ENCODE results near the gene PEX5L.
"Not testable (repeated sequence)": the region's sequence is repeated elsewhere in the genome, so short reads cannot be mapped to it uniquely, and the experiment has no call there.

Gene PEX5L

GRCh38 chr3:180036671-180037455 is at the start of gene PEX5L:
TSS of gene PEX5L (minus strand) at chr3:180036937. CDS start at chr3:180036599, 338 bp downstream.
- peak; percentile 79 to 93 for DNase-seq

- DNase-seq: peak; percentile 45 to 51
Observed at GRCh38 chr3:180085122-180085710, 48.5 kb upstream of the PEX5L start.

GRCh38 chr3:180082699-180083098 is 46.0 kb upstream of the PEX5L start:
- DNase-seq: no peak

- DNase-seq: no peak
Observed at GRCh38 chr3:180078592-180078991, 41.9 kb upstream of the PEX5L start.

- no peak for DNase-seq
Observed at GRCh38 chr3:180073561-180073960, 36.8 kb upstream of the PEX5L start.

- DNase-seq: no peak
Observed at GRCh38 chr3:180072786-180073185, 36.0 kb upstream of the PEX5L start.

GRCh38 chr3:180070925-180071324 is 34.2 kb upstream of the PEX5L start:
- DNase-seq: no peak

- no peak for DNase-seq
Observed at GRCh38 chr3:180068023-180068422, 31.3 kb upstream of the PEX5L start.

GRCh38 chr3:180066598-180066997 is 29.9 kb upstream of the PEX5L start:
- no peak for DNase-seq

- DNase-seq: no peak
Observed at GRCh38 chr3:180063783-180064182, 27.0 kb upstream of the PEX5L start.

- no peak for DNase-seq
Observed at GRCh38 chr3:180062771-180063170, 26.0 kb upstream of the PEX5L start.

- DNase-seq: peak in 1 of 2 experiments; percentile 15
Observed at GRCh38 chr3:180059356-180059755, 22.6 kb upstream of the PEX5L start.

GRCh38 chr3:180058238-180058637 is 21.5 kb upstream of the PEX5L start:
- no peak for DNase-seq

- not testable (repeated sequence) for DNase-seq
Observed at GRCh38 chr3:180055656-180056055, 18.9 kb upstream of the PEX5L start.

- no peak for DNase-seq
Observed at GRCh38 chr3:180049391-180049790, 12.7 kb upstream of the PEX5L start.

- no peak for DNase-seq
Observed at GRCh38 chr3:180048840-180049239, 12.1 kb upstream of the PEX5L start.

- no peak for DNase-seq
Observed at GRCh38 chr3:180048103-180048502, 11.4 kb upstream of the PEX5L start.

GRCh38 chr3:180040966-180041365 is 4.2 kb upstream of the PEX5L start:
- DNase-seq: no peak

GRCh38 chr3:180036092-180036670 is 556 bp downstream of the PEX5L start:
- peak; percentile 65 to 79 for DNase-seq

GRCh38 chr3:180026997-180027396 is 9.7 kb downstream of the PEX5L start:
- no peak for DNase-seq

- peak in 1 of 2 experiments; percentile 36 for DNase-seq
Observed at GRCh38 chr3:180018543-180018942, 18.2 kb downstream of the PEX5L start.

GRCh38 chr3:180017846-180018245 is 18.9 kb downstream of the PEX5L start:
- DNase-seq: no peak

GRCh38 chr3:180011927-180012326 is 24.8 kb downstream of the PEX5L start:
- peak; percentile 73 to 95 for DNase-seq

GRCh38 chr3:180008318-180008717 is 28.4 kb downstream of the PEX5L start:
- not testable (repeated sequence) for DNase-seq
